Activated CD4-positive, alpha-beta T cell treated with anti-CD3 and anti-CD28 coated beads, Interleukin-2, amount 50 U/mL, for 16 hours (primary cell): ENCODE results near the gene JMY.
"Not testable (repeated sequence)": the region's sequence is repeated elsewhere in the genome, so short reads cannot be mapped to it uniquely, and the experiment has no call there.

Experiments used
- DNase-seq: peaks from one replicate; pipeline ENCODE4 v3.0.0-alpha.2; 2020

The JMY gene

GRCh38 chr5:79237740-79238560 is 2.0 kb downstream of the JMY start:
- no peak for DNase-seq

GRCh38 chr5:79240561-79240960 is 4.6 kb downstream of the JMY start:
- no peak for DNase-seq

GRCh38 chr5:79241535-79241979 is 5.6 kb downstream of the JMY start:
- DNase-seq, result no peak

GRCh38 chr5:79242242-79243039 is 6.5 kb downstream of the JMY start:
- no peak for DNase-seq

- DNase-seq, result no peak
These were observed 7.3 kb downstream of the JMY start for GRCh38 chr5:79243224-79243623.

GRCh38 chr5:79254067-79254466 is 18.1 kb downstream of the JMY start:
- DNase-seq, result not testable (repeated sequence)

- no peak for DNase-seq
These were observed 20.0 kb downstream of the JMY start for GRCh38 chr5:79255786-79256557.

- DNase-seq, result no peak
These were observed 20.6 kb downstream of the JMY start for GRCh38 chr5:79256563-79256962.

GRCh38 chr5:79257314-79257713 is 21.4 kb downstream of the JMY start:
- DNase-seq, result no peak

GRCh38 chr5:79258801-79259200 is 22.9 kb downstream of the JMY start:
- DNase-seq, result no peak

- no peak for DNase-seq
These were observed 23.5 kb downstream of the JMY start for GRCh38 chr5:79259383-79259782.

- DNase-seq, result no peak
These were observed 23.9 kb downstream of the JMY start for GRCh38 chr5:79259810-79260209.

GRCh38 chr5:79261897-79262296 is 26.0 kb downstream of the JMY start:
- DNase-seq, result peak; percentile 40

GRCh38 chr5:79263290-79263689 is 27.4 kb downstream of the JMY start:
- no peak for DNase-seq

GRCh38 chr5:79267180-79267579 is 31.2 kb downstream of the JMY start:
- no peak for DNase-seq

GRCh38 chr5:79269733-79270166 is 33.8 kb downstream of the JMY start:
- DNase-seq, result no peak

- no peak for DNase-seq
These were observed 37.4 kb downstream of the JMY start for GRCh38 chr5:79273341-79273740.

GRCh38 chr5:79284846-79285245 is 48.9 kb downstream of the JMY start:
- DNase-seq, result no peak

GRCh38 chr5:79285285-79285684 is 49.4 kb downstream of the JMY start:
- no peak for DNase-seq

- DNase-seq, result no peak
These were observed 49.9 kb downstream of the JMY start for GRCh38 chr5:79285833-79286232.

- no peak for DNase-seq
These were observed 51.4 kb downstream of the JMY start for GRCh38 chr5:79287380-79287779.

GRCh38 chr5:79287907-79288306 is 52.0 kb downstream of the JMY start:
- DNase-seq, result no peak

GRCh38 chr5:79295029-79295428 is 59.1 kb downstream of the JMY start:
- no peak for DNase-seq
